Right ventricle myocardium inferior (tissue), 1 donor: ENCODE measurements around the gene CLDN2. TPM values are rescaled to one million over a fixed set of nuclear protein-coding genes. Genes with fewer than 3 reads are reported as not detected.
"Not testable (repeated sequence)": the region's sequence is repeated elsewhere in the genome, so short reads cannot be mapped to it uniquely, and the experiment has no call there.

ENCODE experiments used
- ATAC-seq: fragments of 200-7000 bp; cut with Tn5 transposase; one replicate; pipeline ENCODE4 v1.9.1; 2020; ENCODE audit warnings: mild to moderate bottlenecking, moderate library complexity
- DNase-seq: peaks from one replicate; pipeline ENCODE4 v3.0.0; 2021; ENCODE audit errors: missing footprints
- intact Hi-C: fragments of 100-400 bp; cut with DNase I; formaldehyde crosslinking; loops from one replicate; pipeline ENCODE4 v1.11.0; 2022
- long read RNA-seq: library from polyadenylated mRNA; unstranded; transcript quantifications from one replicate; pipeline ENCODE4 v2.0.0, GENCODE V29; 2021
- total RNA-seq: library from RNA; stranded (reverse); fragmentation: NEBNext Ultra II Directional; extraction: Animal tissue kit (Norgen Biotek cat#: 25700); gene quantifications from one replicate; pipeline ENCODE4 v1.2.1, GENCODE V29; 2021
- donor health status: DM: no; HTN: yes; CAD: no; lungs with severe emphysema.

Gene CLDN2, protein sequence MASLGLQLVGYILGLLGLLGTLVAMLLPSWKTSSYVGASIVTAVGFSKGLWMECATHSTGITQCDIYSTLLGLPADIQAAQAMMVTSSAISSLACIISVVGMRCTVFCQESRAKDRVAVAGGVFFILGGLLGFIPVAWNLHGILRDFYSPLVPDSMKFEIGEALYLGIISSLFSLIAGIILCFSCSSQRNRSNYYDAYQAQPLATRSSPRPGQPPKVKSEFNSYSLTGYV
- not detected for total RNA-seq
- long read RNA-seq: 0 reads

DNA sequence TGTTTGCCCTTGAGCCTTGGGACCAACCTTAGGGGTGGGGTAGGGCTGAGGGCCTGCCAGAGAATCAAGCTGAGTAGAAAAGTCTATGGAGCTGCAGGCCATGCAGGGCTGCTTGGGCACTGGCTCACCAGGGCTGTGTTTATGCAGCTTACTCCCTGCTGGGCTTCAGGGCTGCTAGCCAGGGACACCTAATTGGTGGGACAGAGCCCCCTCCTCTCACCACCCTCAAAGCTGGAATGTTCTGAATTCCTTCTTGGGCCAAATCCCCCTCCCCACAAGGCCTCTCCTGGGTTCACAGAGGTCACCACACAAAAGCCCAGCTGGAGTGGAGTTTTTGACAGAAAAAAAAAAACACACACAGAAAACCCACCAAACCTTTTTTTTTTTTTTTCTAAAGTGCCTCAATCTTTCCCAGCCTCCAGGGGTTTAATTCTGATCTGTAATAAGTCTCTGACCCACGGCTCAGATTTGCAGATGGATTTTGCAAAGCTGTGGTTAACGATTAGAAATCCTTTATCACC, at the start of gene CLDN2:
Gene CLDN2 (plus strand): TSS at position 471 of the 521 bp plus-strand sequence. CDS start 7,827 bp downstream, outside the sequence.
- ATAC-seq (no peak), DNase-seq (no peak)
- intact Hi-C loops: no loop called here

DNA sequence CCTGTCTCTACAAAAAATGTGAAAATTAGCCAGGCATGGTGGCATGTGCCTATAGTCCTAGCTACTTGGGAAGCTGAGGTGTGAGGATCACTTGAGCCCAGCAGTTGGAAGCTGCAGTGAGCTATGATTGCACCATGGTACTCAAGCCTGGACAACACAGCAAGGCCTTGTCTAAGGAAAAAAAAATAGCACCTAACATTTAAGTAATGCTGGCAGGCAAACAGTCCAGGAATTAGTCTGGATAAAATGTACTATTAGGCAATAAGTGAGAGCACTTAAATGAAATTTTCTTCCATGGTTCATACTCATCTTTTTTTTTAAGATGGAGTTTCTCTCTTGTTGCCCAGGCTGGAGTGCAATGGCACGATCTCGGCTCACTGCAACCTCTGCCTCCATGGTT, 47.4 kb upstream of the CLDN2 start:
- intact Hi-C loops, DNase-seq, ATAC-seq: not testable (repeated sequence)

DNA sequence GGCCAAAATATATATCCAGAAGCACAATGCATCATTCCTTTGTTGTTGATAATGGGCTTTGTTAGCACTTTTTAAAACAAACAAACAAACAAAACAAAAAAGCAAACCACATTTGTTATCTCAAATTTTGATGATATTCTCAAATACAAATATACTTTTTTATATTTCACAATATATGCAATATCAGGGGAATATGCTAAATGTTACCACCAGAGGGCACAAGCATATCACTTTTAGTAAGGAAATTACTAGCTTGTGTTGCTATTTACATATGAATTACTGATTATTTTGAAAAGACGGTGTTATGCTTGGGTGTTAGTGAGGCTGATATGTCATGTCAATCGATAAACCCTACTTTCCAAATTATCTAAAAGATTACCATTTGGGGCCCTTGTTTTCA, 46.1 kb upstream of the CLDN2 start:
- no peak for ATAC-seq

DNA sequence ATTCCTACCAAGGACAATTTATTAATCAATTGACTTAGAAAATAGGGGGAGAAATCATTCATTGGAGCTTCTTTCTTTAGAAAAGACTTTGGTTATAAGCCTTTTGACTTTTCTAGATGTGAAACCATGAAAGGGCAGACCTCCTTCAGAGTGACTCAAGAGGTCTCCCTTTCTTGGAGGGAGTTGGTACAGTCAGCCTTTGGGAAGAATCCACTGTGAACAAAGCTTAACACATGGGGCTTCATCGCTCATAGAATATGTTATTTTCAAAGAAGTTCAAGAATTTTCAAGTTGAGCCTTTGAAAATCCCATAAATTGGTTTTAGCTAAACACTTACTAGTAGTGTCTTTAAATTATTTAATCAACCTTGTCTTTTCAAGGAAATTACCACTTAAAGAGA, 45.1 kb upstream of the CLDN2 start:
- ATAC-seq: no peak
- no peak for DNase-seq
- intact Hi-C loops: no loop called here

More for the DNA sequence above, 46.1 kb upstream of the CLDN2 start:
- no peak for DNase-seq
- intact Hi-C loops: no loop called here

DNA sequence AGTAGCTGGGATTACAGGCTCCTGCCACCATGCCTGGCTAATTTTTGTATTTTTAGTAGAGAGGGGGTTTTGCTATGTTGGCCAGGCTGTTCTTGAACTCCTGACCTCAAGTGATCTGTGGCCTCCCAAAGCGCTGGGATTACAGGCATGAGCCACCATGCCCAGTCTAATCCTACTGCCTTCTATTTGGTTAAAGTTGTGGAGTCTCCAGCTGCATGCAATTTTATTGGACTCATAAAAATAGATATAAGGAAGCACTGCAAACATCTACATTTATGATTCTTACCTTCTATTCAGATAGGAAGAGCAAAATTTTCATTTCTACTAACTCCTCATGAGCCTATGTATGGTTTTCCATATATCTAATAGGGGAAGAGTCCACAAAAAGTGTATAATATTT, 30.7 kb upstream of the CLDN2 start:
- intact Hi-C loops: no loop called here
- ATAC-seq: no peak
- DNase-seq: no peak

DNA sequence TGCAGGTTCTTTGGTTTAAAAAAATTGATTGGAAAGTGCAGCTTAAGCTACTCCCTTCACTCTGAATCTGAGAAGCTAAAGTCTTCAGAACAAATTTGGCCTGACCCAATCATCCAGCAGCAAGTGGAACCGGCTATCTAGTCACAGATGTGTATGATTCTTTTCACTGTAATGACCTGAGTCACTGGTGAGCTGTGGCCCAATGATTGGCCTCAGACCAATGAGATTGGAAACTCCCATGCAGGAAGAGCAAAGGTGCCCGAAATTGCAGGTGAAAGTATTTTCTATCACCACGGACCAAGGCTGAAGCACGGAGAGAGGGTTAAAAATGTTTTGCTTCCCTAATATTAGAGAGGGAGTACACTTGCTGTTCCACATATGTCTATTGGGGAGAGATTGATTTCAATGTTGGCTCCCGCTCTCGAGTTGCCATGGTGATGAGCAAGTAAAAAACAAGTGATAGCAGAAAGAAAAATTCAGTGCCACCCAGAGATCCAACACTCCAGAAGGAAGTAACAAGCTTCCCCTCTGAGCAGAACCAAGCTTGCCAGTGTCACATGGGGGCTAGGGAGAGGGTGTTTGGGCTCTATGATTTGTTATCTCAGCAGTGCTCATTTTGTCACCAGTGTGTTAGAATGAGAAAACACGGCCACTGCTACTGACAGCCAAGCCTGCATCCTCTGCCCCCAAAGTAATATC, 28.3 kb upstream of the CLDN2 start:
- ATAC-seq: no peak
- intact Hi-C loops: loop anchor here (5.0 to 10.0 kb wide), 2 partner anchors 60 to 1003 kb away; no protein-coding TSS in a partner anchor
- no peak for DNase-seq

DNA sequence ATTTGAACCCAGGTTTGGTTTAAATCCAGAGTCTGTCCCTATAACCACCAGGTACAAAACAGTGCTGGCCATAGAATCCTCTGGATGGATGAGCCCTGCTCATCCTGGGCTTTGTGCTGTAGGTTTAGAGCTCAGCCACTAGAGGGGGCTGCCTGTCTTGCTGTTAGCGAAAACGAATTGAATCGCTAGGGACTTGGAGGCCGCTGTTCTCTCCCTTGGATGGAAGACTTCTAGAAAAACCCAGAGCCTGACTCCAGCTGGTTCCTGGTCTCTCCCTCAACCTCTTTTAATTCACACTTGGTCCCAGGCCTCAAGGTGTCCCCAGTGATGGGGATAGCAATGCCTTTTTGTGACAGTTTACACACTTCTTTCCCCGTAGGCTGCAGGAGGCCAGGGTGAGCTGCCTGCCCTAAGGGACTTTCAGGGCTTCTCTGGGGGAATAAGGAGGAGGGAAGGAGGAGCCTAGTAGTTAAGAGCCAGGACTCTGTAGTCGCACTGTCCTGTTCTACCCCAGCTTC, 25.8 kb upstream of the CLDN2 start:
- DNase-seq: no peak
- intact Hi-C loops: loop anchor here (5.0 to 10.0 kb wide), 2 partner anchors 58 to 1000 kb away; no protein-coding TSS in a partner anchor

DNA sequence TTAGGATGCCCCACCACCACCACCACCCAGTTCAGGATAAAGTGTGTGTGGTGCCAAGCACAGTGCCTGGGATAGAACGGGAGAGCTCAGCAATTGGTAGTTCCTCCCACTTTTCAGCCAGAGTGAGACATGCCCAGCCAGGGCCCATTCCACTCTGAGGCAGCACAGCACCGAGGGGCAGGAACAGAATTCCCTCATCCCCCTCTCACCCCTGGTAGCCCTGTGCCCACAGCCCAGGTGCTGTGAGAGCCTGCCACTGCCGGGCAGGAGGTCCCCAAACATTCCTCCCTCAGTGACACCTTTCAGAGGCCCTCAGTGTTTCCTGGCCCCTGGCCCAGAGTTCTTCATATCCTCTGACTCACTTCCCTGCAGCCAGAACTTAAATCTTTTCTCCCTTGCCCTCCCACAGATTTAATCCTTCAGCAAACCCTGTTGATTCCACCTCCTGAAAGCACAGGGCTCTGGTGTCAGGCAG, 25.2 kb upstream of the CLDN2 start:
- ATAC-seq: no peak
- DNase-seq: no peak
- intact Hi-C loops: loop anchor here (5.0 to 10.0 kb wide), 2 partner anchors 57 to 1000 kb away; no protein-coding TSS in a partner anchor

More for the DNA sequence above, 25.8 kb upstream of the CLDN2 start:
- peak; percentile 79 for ATAC-seq

DNA sequence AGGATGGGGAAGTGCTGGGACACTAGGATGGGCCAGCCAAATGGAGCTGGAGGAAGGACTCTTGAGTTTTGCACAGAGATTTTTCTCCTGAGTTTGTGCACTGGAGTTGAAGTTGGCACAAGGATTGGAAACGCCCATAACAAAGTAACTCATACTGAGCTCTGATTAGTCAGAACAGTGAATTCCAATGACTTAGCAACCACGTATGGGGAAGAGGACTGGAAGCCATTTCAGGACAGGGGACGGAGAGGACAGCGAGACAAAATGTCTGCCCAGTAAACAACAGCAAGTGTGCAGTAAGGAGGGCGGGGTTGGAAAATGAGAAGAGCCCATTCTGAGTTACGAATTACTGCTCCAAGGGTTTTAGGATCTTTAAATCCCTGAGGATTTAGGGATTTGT, 22.9 kb upstream of the CLDN2 start:
- intact Hi-C loops: loop anchor here (10.0 kb wide), 1 partner anchor 998 kb away; no protein-coding TSS in a partner anchor

DNA sequence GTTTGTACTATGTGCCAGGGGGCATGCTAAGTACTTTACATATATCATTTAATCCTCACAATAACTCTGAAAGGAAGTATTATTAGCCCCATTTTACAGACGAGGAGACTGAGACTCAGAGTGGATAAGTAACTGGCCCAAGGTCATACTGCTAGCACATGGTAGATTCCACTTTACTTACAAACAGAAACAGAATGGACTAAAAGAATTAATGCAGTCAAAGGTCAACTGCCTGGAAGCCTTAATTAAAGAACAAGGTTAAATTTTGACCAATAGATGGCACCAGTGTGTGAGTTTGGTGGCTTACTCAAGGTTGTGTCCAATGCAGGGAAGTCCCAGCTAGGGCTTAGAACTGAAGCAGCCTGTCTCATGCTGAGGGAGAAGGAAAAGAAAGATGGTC, 21.7 kb upstream of the CLDN2 start:
- intact Hi-C loops: loop anchor here (10.0 kb wide), 1 partner anchor 996 kb away; no protein-coding TSS in a partner anchor
- DNase-seq: no peak
- ATAC-seq: no peak

More for the DNA sequence above, 22.9 kb upstream of the CLDN2 start:
- DNase-seq (no peak), ATAC-seq (no peak)

DNA sequence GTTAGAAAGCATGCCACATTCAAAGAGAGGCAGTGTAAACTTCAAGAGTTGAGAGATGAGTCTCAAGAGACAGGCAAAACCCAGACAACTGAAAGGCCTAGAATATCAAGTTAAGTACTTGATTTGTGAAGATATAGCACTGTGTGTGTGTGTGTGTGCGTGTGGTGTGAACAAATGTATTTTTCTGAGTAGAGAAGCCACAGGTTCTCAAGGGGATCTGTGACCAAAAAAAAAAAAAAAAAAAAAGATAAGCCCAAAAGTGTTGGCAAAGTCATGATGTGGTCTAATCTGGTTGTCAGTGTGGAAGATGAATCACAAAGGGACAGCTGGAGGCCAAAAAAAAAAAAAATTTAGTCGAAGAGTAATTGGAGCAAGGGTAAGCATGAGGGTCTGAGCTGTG, 20.9 kb upstream of the CLDN2 start:
- ATAC-seq (no peak), DNase-seq (no peak)
- intact Hi-C loops: loop anchor here (10.0 kb wide), 1 partner anchor 996 kb away; no protein-coding TSS in a partner anchor

DNA sequence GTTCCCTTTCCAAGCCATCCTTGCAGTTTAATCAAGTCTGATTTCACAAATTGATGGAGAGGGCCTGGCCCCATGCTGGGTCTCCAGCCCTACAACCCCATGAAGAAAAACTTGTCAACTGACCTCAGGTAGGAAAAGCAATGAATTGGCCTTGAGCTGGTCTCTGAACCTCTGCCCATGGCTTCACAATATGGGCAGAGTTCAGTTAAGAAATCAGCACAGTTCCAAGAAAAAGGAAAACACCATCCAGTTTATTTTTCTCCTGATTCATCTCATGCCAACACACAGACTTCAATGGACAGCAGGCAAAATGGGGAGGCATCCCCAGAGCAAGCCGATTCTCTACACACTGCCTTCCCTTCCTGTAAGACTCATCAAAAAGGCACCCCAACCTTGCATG, 20.4 kb upstream of the CLDN2 start:
- ATAC-seq (no peak), DNase-seq (no peak)
- intact Hi-C loops: loop anchor here (10.0 kb wide), 1 partner anchor 995 kb away; no protein-coding TSS in a partner anchor

DNA sequence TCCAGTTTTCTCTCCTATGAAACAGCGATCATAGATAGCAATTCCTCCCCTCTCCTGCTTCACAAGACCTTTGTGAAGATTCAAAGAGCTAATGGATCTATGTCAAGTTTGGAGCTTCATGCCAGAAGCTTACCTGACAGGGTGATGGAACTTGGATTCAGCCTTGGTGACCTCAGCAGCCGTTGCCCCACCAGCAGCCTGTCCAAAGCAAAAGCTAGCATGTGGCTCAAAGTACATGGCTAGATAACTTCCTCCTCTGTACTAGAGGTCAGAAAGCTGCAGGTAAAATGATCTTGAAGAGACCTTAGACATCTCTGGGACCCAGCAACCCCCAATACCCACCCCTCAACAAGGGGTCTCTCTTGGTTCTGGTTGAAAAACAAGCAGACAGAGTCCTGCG, 18.9 kb upstream of the CLDN2 start:
- ATAC-seq (no peak), DNase-seq (no peak)
- intact Hi-C loops: no loop called here

DNA sequence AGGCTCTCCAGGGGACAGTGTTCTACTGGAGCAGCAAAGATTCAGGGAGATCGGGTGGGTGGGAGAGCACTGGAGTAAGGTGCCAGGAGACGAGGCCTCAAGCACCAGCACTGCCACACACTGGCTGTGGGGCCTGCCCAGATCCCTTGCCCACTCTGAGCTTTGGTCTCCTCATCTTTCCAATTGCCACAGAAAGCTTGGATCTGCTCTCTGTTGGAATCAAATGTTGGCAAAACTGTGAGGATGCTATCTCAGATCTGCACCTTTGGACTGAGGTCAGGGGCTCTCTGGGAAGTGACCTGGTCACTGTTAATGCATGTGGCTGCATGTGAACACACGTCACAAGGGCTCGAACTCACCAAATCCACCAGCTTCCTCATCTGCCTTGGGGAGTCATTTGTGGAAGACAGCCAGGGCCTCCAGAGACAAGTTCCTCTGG, 18.4 kb upstream of the CLDN2 start:
- intact Hi-C loops: no loop called here
- ATAC-seq: no peak
- no peak for DNase-seq

DNA sequence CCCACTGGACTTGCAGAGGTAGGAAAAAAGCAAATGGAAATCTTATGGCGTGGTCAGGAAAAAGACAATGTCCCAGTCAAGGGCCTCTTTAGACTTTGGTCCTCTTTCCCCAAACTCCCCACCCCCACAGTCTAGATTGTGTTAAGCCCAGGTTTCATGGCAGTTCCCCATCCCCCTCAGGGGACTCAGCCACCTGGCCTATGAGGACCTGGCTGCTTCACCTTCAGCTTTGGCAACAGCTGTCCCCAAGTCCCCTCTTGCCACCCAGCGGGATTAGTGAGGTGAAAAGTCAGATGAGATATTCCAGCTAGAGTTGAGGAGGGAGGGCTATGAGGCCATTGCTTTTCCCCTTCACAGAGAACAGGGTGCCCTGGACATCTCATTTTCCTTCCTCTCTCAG, 17.5 kb upstream of the CLDN2 start:
- ATAC-seq: no peak
- DNase-seq: no peak
- intact Hi-C loops: no loop called here

DNA sequence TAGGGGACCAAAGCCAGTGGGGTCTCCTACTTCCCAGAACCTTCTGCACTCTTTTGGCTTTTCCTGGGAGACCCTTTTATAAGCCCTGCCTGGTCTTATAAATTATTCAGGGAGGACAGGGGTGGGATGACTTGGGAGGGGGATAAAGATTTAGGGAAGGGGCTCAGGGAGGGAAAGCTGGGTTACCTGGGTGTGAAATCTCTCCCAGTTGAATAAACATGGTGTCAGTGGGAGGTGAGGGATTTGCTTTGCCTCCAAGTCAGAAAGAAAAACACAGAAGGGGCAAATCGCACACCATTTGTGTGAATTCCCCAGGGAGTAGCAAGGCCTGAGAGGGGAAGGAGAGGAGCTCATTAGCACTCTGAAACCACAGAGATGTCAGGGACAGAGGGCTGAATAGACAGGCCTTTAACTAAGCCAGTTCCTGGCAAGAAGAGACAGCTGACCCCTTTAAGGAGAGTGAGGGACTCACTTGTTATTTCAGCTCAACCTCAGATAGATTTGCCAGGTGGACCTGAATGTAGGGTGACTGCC, 16.8 kb upstream of the CLDN2 start, which contains the start of gene RIPPLY1:
Gene RIPPLY1 (minus strand): TSS at position 51 of the 534 bp plus-strand sequence. CDS start 54 bp downstream, outside the sequence.
- DNase-seq (no peak), ATAC-seq (no peak)
- intact Hi-C loops: no loop called here

DNA sequence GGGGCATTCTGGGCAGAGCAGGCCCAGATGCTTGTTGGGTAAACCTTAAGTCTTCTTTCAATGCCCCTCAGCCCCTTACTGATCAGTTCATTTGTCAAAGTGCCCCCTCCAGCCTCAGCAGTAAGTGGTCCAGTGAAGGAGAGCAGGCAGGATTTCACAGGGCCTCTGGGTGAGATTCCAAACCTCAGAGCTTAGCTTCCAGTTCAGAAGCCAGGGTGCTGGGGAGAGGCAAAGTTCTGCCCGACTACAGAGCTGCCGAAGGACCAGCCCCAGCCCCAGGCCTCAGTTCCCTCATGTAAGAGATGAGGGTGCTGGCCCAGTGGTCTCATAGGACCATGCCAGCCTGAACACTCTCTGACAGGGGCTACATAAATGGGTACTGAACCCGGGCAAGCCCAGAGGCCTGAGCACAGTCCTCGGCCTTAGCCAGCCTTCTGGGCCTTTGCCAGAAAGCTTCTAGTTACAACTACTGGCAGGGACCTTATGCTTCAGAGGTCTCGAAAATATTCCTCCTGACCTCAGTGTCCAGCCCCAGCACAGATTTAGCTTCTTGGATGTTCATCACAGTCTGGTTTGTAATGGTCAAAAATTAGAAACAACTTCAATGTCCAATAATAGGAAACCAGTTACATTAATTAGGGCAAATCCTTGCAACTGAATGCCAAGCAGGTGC, 16.2 kb upstream of the CLDN2 start:
- no peak for DNase-seq
- no peak for ATAC-seq
- intact Hi-C loops: no loop called here

DNA sequence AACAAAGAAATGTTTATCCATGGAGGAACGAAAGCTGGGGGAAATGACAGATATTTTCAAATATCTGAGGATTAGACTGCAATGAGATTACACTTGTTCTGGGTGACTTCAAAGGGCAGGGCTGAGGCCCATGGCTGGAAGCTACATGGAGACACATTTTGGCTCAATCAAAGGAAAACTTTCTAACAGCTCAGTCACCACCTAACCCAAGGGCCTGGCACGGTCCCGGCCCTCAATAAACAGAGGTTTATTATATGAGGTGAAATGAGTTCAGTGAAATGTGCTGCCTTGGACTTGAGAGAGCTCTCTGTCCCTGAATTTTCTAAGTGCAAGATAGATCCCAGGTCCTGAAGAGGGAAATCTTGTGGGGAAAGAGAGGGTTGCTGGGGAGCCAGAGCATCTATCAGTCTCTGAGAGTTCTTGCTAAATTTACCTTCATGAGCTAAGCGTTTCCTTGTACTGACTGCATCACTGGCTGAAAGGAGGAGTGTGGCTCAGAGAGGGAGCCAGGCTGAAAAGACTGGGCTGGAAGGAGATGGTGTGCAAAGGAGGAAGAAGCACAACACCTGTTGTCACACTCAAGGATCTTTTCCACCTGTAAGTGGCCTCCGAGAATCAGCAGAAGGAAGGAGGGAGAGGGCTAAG, 15.0 kb upstream of the CLDN2 start:
- no peak for ATAC-seq
- intact Hi-C loops: no loop called here
- no peak for DNase-seq
